CD4-positive, alpha-beta T cell treated with Interleukin-17A for 1 hour (primary cell): ENCODE measurements around the gene C11orf16.
"Not testable (repeated sequence)": the region's sequence is repeated elsewhere in the genome, so short reads cannot be mapped to it uniquely, and the experiment has no call there.

Experiments
- DNase-seq: peaks from one replicate; pipeline ENCODE4 v3.0.0-alpha.2; 2020

C11orf16 gene

DNA sequence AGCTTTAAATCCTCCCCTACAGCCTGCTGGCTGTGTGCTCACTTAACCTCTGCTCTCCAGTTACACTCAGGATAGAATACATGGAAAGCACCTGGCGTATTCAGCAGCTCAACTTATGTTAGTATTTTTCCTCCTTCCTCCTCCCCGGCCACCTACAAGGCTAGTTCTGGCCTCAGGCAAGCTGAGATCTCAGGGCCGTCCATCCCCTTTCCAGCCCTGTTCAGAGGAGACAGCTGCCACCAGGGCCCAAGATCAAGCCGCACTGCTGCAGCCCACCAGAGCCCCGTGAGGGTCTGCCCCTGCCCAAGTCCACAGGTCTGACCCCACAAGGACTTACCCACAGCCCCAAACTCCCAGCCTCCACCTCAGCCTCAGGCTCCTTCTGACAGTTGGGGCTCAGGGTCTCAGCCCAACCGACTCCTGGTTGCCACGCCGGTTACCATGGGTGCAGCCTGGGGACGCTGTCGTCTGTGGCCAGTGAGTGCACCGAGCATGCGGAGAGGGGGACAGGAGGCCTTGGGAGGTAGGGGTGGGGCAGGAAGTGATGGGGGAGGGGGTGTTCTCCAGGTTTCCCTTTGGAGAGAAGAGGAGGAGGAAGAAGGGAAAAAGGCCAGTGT is at the start of gene C11orf16:
C11orf16 (minus strand) TSS at position 384 of the 617 bp plus-strand sequence. CDS start 639 bp downstream, outside the sequence.
- no peak for DNase-seq

DNA sequence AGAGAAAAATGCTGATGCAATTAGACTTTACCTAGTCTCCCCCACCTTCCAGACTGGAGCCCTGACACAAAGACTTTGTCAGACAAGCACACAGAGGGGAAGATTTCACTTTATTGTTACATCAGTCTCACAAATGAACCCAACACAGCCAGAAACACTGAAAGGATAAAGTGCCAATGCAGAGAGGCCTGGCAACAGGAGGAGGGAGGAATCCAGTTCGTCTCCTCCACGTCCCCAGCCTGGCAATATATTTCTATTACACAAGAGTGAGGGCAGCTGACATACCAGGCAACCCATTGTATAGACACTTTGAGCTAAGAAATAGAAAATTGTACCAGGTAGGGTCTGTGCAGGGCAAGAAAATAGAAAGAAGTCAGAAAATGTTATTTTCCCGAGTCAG is 47.7 kb upstream of the C11orf16 start:
- DNase-seq: no peak

- DNase-seq: not testable (repeated sequence)
Measured at GRCh38 chr11:8979365-8979764, 46.6 kb upstream of the C11orf16 start.

GRCh38 chr11:8973121-8973520 is 40.4 kb upstream of the C11orf16 start:
- DNase-seq: no peak

DNA sequence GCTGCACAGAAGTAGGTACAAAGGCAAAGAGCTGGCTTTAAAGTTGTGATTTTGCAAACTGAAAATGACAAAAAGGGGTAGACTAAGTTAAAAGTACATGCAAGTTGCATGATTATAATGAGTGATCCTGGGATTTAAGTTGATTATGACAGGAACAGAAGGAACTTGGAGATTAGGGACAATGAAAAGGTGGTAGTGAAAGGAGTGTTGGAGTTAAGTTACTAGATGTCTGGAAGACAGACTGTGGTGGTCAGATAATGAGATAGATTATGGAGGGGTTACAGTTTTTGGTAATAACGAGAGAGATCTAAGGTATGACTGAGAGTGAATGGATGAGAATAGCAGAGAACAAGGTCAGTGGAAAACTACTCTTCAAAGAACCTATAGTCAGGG is 39.2 kb upstream of the C11orf16 start:
- no peak for DNase-seq

DNA sequence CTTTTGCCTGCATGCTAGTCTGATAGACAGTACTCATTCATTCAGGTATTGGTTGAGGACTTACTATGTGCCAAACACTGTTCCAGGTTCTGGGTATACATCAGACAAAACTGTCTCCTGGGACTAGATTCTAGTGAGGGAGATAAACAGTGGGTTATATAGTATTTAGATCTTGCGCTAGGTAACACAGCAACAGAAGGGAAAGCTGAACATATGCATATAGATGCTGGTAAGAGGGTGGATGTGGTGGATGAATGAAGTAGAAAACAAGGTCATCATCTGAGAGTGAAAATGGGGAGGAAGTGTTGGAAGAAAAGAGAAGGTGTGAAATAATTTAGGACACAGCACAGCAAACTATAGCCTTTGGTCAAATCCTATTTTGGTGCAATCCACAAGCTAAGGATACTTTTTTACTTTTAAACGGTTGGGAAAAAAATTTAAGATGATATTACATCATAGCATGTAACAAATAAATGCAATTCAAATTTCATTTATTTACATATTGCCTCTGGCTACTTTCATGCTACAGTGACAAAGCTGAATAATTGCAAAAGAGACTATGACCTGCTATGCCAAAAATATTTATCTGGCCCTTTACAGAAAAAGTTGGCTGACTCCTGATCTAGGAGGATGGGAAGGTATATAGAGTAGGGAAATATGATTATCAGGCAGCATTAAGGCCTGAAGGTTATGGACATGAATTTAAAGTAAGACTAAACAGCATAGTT is 38.6 kb upstream of the C11orf16 start:
- no peak for DNase-seq

DNA sequence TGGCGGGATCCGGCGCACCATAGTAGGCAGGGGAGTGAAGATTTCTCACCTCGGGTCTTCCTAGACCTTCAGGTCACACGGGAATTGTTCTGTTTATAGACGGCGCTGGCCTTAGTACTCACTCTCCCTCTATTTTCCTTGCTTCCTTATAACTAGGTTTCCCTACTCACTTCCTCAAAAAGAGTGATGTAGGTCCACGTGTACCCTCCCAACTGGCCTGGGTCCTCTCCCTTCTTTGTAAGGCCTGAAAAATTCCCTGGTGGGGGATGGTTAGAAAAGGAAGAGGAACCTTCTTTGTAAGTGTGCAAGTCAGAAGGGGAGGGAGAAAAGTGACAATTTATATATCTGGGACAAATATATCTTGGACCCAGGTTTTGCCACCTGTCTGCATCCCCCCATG is 34.4 kb upstream of the C11orf16 start:
- DNase-seq: no peak

DNA sequence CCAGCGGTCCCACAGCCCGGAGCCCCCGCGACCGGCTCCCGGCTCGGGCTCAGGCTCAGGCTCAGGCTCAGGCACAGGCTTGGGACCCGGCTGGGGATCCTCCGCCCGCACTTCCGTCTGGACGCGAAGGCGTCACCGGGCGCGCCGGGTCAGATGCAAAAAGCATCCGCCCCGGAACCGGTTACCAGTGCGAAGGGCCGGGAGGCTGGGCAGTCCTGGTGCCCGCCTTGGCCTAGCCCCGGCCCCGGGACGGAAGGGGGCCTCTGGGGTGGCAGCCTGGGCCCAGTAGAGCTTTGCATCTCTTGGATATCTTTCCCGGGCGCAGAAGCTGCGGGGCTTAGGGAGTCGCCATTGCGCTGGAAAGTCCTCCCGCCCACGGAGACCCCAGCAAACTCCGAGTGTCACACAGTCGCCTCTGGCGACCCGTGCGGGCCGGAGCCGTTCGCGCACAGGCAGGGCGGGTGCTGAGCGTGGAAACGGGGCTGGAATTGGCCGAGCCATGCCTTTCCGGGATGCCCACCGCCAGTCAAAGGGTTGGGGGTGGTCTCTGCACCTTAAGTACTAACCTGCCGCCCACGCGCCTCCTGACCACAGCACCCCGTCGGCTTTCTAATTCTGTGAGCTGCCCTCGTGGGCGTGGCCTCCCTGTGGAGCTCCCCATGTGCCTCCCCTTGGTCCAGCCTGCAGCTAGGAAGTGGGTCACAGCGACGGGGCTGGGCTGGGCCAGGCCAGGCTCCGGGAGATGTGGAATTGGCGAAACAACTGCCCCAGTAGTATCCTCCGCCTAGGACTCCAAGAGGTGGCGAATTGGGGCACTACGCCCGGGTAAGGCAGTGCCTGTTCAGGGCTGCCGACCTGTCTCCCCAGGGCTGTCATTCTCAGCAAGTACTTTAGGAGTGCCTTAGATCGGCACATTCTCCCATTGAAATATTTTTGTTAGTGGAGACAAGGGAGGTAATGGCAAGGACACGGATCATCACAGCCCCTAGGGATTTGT is 31.9 kb upstream of the C11orf16 start, which contains the start of gene TMEM9B:
TMEM9B (minus strand) TSS at position 119 of the 997 bp plus-strand sequence. CDS start 129 bp downstream, outside the sequence.
- peak; percentile 78 for DNase-seq

GRCh38 chr11:8963569-8964323 is 31.0 kb upstream of the C11orf16 start:
- DNase-seq: peak; percentile 81

GRCh38 chr11:8962841-8963240 is 30.1 kb upstream of the C11orf16 start:
- no peak for DNase-seq

DNA sequence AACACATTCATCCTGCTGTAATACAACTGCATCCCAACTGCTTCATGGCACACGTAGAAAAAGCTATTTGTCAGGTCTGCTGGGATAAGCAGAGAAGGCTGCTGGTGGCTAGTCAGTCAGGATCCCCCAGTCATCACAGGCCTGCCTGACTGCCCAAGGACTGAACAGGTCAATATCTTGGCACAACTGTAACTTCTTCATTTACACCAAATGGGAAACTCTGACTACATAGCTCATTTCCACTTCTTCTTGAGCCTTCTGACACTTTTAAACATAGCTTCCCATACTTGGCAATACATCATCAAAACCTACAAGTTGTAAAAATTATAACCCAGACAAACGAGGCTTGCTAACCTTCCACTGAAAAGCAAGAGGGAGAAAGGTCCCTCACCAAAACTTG is 28.7 kb upstream of the C11orf16 start:
- DNase-seq: no peak

DNA sequence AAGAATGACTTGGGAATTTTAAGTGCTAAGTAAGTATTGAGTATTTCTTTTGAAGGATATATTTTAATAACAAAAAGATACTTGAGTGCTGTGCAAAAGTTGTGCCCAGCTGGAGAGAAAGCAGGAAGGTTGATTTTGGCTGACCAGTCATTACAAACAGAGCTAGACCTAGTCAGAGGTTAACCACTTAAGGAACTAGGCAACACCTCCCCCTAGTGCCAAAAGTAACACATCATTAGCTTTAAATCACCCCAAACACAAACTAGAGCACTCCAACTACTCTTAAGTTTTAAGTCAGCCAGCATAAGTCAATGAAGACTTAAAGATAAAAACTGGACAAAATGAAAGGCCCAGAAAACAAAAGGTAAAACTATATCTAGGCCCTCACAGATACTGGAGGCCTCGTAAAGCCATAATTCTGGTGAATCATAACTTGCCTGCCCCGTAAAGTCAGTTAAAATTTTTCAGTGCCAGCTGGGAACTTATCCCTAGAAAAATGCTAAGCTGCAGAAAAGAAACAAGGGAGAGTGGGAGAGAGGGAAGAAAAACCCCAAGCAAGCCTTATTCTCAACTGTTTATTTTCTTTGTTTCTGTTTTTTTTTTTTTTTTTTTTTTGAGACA is 26.9 kb upstream of the C11orf16 start:
- DNase-seq: peak; percentile 61

- no peak for DNase-seq
Measured at GRCh38 chr11:8956860-8957259, 24.1 kb upstream of the C11orf16 start.

DNA sequence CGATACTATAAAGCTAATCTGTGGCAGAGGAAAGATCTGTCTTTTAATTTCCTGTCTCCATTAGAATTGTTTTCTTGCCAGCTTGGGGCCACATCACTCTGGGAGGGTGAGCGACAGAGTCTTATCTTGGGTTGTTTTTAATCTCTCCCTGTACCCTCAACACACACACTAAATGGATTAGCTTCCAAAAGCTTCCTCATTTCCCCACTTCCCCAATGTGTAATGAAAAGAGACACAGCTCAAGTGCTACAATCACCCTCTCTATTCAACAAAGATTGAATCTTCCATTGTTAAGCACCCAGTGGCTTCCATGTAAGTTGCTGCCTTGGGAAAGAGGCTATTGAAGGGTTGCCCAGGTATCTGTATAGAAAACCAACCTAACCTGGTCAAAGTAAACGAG is 16.1 kb upstream of the C11orf16 start:
- no peak for DNase-seq

- DNase-seq: no peak
Measured at GRCh38 chr11:8947230-8947943, 14.6 kb upstream of the C11orf16 start.

DNA sequence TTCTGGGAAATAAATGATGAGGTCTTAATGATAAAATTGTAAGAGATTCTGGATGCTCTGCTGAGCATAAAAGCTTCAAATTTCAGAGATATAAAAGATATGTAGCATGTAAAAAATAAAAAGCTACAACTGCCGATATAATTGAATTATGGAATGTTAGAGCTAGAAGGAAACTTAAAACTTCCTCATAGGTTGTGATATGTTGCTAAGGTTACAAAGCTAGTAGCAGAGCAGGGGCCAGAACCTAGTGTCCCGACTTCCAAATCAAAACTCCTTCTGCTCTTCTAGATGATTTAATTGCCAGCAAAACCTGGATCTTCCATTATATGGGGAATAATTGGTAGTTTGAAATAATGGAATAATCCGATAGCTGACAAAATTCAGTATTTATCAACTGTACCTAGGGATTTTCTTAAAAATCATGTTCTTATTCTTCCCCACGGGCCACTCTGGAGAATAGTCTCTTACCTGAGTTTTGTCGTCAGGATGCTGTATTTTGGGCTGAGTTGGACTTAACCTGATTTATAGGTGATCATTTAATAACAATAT is 9.8 kb upstream of the C11orf16 start, which contains the start of gene ASCL3:
ASCL3 (minus strand) TSS at position 499 of the 549 bp plus-strand sequence. CDS start 4,855 bp downstream, outside the sequence.
- no peak for DNase-seq

GRCh38 chr11:8941341-8942103 is 8.8 kb upstream of the C11orf16 start:
- no peak for DNase-seq

DNA sequence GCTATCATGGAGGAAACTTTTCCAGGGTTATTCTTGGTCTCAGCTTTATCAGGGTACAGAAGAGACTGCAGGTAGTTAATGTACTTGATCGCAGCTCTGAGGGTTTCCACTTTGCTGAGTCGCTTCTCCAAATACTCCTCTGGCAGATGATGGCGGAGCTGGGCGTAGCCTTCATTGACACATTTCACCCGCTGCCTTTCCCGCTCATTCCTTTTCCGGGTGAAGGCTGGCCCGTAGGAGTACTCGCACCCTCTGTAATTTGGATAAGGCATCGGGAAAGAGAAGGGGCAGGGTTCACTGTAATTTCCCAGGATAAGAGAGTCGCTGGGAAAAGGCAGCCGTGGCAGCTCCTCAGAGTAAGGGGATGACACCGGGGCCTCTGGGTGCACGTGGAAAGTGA is 4.9 kb upstream of the C11orf16 start:
- no peak for DNase-seq

DNA sequence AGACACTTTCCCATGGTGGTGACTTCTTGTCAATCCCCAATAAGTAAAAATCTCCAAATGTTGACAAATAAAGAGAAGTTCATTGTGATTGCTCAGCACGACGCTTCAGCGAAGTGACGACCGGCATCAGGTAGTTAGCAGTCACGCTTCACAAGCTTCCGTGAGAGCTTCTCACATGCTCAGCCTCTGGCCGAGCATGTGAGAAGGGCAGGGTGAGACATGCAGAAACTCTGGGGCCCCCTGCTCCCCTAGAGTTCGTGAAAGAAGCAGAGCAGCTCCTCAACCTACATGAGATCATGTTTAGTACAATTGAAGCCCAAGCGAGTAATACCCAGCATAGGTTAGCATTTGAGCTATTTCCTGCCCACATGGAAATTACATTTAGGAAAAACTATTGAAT is 4.4 kb upstream of the C11orf16 start:
- no peak for DNase-seq

GRCh38 chr11:8935789-8936188 is 3.0 kb upstream of the C11orf16 start:
- not testable (repeated sequence) for DNase-seq
